Mesenteric fat pad (tissue), 1 donor: ENCODE results near the gene ALOX5AP. TPM values are rescaled to one million over a fixed set of nuclear protein-coding genes. Genes with fewer than 3 reads are reported as not detected.
A peak's percentile ranks its signal among the peaks of the same experiment; 100 is the strongest.

Experiments used
- DNase-seq: peaks from one replicate; pipeline ENCODE4 v3.0.0-alpha.2; 2020; ENCODE audit warnings: low spot score
- total RNA-seq: library from RNA; stranded (reverse); fragmentation: NEBNext Ultra II Directional; extraction: Animal tissue kit (Norgen Biotek cat#: 25700); gene quantifications from one replicate; pipeline ENCODE4 v1.2.1, GENCODE V29; 2021
- donor health status: DM: yes; HTN: yes; CAD: no.

Gene ALOX5AP
- total RNA-seq, 1 donor from 2014 or later, result 66.9 TPM

DNA sequence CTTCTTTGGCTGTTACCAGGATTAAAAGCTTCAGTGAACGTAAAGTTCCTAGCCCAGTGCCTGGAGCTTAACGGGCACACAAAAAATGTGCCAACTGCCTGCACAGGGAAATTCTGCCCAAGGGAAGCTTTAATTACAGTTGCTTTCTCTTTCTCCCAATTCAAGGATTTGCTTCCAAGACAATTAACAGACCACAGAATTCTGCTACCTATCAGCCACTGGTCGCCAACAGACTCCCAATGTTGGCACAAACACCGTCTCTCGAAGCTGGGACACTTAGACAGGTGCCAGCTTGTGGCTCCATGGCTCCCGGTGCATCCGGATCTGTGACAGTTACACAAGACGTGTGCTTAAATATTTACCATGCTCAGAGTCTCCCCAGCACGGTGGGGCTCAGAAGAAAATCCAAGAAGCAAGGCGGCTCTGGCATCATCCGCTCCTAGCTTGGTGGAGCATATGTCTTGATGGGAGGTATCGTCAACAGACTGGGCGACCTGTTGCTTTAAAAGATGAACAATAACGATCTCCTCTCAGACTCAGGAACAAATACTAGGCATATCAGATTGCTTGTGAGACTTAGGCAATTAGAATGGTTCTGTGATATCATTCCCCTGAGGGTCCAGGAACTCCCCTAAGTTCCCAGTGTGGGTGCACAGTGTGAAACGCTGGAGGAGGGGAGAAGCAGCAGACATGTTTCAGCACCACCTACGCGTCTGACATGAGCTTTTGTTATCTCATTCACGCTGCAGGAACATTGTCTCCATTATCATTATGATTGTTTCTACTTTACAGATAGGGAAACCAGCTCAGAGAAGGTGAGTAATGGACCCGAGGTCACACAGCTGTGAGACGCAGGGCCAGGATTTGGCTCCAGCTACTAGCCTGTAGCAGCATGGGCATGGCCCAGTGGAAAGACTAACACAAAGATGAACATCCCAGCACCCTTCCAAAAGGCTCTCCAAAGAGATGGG lies 61.6 kb downstream of the ALOX5AP start:
- DNase-seq, result no peak

DNA sequence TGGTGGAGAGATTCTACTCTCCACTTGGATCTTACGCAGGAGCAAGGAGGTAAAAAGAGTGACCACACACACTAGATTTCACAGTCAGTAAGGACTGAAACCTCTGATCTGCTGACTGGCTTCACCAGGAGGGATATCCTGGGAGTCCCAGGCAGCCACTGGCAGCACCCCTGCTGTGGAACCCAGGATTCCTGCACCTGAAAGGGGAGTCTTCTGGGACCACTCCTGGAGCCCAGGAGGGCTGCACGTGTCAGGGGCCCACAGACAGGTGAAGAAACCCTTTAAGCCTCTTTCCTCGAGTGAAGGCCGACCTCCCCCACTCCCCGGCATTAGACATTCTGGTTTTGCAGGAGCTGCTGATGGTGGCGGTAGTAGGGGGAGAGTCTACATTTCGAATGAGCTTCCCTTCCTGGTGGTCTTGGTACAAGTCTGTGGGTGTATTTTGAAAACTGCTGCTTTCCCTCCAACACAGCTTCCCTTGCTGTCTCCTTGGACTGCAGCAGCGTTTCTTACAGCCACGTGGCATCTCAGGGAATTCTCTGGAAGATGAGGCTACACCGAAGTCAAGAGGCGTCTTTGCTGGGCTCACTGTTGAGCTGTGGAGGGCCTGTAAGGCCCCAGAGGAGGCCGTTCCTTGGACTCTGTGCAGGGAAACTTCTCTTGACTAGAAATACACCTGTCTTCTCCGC lies 62.6 kb downstream of the ALOX5AP start:
- DNase-seq, result no peak

DNA sequence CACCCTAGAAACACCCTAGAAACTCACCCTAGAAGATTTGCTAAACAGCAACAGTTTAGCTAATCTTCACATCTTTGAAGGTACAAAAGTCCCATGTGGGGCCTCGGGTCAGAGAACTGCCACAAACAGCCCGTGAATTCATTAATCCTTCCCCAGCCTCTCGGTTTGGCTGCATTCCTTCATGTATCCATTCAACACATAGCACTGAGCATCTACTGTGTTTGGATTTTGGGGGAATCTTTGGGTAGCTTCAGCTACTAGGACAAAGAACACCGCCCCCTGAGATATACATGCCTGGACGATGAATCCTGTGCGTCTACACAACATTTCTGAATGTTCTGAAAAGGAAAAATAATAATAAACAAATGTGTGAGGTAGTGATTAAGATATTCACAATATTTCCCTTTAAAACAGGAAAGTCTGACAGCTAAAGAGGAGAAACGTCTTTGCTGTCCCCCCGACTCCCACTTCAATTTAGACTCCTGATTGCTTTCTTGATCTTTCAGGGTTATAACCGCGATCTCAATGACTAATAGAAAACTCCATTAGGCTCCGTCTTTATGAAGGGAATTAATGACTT lies 63.5 kb downstream of the ALOX5AP start:
- DNase-seq, result no peak

DNA sequence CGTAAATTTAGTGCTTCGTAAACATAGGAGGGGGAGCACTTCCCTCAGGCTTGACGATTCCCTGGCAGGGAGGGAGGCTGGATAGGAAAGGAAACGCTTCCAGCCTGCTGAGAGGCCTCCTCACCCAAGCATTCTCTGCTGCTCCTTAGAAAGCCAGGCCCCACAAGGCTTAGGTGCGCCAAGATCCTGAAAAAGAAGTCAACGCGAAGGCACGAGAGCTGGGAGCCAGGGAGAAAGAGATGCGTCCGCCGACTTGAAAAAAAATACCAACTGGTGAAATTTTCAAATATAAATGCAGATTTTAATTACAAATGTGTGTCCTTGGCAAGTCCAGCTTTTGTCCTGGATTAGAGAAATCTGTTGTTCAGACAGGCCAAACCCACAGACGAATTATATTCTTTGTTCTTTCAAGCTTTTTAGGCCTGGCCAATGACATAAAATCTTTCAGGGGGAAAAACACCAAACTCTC lies 64.0 kb downstream of the ALOX5AP start:
- DNase-seq, result no peak

DNA sequence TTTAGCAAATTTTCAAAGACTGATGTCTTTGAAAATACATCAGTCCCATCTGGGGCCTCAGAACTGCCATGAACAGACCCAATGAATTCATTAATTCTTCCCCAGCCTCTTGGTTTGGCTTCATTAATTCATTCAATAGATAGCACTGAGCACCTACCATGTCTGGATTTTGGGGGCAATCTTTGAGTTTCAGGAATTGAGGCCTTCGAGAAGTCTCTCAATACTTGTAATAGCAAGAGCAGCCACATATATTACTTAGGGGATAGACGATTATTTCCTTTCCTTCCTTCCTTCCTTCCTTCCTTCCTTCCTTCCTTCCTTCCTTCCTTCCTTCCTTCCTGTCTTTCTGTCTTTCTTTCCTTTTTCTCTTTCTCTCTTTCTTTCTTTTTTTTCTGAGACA lies 64.8 kb downstream of the ALOX5AP start:
- no peak for DNase-seq

DNA sequence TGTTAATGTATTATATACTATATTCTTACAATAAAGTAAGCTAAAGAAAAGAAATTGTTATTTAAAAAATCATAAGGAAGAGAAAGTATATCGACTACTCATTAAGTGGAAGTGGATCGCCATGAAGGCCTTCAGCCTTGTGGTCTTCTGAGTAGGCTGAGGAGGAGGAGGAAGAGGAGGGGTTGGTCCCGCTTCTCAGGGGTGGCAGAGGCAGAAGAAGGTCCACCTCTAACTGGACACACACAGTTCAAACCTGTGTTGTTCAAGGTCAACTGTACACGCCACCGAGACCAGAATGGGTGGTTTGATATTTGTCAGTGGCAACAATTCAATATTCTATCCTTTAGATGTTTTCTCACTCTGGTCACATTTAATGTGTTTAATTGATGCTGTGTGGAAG lies 67.2 kb downstream of the ALOX5AP start:
- DNase-seq, result no peak

GRCh38 chr13:30802953-30803478 lies 67.7 kb downstream of the ALOX5AP start:
- DNase-seq, result peak; percentile 96

DNA sequence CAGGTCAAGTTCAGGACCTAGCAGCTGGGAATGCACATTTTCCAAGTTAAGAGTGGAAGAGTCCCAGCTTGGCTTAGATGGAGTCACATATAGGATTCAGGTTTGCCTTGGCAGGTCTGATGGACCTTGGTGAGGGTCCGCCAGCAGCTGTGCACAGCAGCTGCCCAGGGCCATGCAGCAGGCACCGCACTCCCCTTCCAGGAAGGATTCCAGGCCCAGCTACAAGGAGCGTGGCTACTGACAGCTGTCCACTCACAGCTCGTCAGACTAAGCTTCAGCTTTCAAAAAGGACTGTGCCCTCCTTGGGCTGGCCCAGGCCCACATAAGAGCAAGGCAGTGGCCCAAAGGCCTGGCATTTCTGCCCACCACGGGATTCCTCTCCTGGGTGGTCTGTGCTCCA lies 68.4 kb downstream of the ALOX5AP start:
- peak; percentile 59 for DNase-seq

DNA sequence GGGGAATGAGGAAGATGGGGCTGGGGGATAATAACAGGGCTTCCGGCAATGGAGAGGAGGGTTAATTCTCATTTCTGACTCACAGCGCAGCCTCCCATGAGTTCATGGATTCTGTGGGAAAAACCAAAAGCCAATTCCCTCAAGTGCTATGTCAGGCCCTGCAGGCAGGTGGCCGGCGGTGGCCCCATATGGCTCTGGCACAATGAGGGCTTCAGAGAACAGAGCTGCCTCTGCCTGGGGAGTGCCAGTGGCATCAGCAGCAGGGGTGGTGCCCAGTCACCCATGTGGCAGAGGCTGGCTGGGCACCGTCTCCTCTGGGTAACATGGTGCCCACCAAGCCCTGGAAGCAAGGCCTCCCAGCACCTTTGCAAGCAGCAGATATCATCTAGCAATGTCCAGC lies 69.1 kb downstream of the ALOX5AP start:
- peak; percentile 85 for DNase-seq

DNA sequence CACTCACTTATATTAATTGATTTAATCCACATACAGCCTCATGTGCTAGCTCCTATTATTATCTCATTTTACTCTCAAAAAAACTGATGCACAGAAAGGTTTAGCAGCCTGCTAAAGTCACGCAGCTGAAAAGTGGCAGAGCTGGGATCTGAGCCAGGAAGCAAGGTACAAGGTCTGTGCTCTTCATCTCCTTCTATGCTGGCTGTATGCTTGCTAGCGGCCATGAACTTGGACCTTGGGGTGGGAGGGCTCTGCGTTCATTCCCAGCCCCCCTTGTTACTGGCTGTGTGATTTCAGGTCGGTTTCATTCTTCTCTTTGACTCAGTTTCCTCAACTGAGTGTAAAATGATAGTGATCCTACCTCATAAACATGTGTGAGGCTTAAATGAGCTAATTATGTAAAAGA lies 69.8 kb downstream of the ALOX5AP start:
- peak; percentile 51 for DNase-seq

DNA sequence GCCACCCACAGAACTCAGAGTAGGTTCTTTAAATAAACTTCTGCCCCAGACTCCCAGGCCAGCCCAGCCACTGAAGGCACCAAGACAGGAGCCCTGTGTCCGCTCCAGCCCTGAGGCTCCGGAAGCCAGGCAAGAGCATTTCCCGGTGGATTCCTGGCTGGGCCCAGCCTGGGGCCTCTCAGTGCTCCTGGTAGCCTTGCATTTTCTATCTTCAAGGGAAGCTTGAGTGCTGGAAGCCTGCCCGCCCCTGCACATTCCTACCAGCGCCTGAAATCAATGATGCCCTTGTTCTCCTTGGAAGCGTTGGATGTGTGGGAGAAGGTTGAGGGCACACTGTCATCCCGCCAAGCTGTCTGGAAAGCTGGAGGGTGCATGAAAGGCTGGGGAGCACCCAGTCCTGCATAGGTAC lies 70.3 kb downstream of the ALOX5AP start:
- peak; percentile 51 for DNase-seq

- DNase-seq, result no peak
Observed at GRCh38 chr13:30806784-30807183, 71.4 kb downstream of the ALOX5AP start.

DNA sequence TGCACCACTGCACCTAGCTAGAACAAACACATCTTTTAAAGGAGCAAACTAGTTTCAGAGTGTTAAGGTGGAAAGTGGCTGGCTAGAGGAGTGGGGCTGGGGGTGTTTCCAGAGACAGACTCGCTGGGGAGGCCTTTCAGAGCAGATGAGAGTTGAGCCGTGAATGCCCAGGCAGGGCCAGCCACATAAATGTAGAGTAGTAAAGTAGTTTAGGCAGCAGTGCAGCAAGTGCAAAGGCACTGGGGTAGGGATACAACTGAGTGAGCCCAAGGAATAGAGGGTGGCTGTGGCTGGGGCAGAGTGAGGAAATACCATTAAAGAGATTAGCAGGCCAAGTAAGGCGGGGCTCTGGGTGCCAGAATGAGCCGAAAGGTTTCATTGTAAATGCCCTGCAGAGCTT lies 72.0 kb downstream of the ALOX5AP start:
- DNase-seq, result peak; percentile 37

- DNase-seq, result no peak
Observed at GRCh38 chr13:30808600-30808999, 73.3 kb downstream of the ALOX5AP start.

GRCh38 chr13:30809787-30810186 lies 74.4 kb downstream of the ALOX5AP start:
- peak; percentile 28 for DNase-seq

GRCh38 chr13:30810261-30810701 lies 74.9 kb downstream of the ALOX5AP start:
- peak; percentile 84 for DNase-seq

- peak; percentile 33 for DNase-seq
Observed at GRCh38 chr13:30810801-30811200, 75.5 kb downstream of the ALOX5AP start.
